Measurements from ENCODE around the gene TRIM43.
"Not testable (repeated sequence)": the region's sequence is repeated elsewhere in the genome, so short reads cannot be mapped to it uniquely, and the experiment has no call there.

TRIM43 gene

DNA sequence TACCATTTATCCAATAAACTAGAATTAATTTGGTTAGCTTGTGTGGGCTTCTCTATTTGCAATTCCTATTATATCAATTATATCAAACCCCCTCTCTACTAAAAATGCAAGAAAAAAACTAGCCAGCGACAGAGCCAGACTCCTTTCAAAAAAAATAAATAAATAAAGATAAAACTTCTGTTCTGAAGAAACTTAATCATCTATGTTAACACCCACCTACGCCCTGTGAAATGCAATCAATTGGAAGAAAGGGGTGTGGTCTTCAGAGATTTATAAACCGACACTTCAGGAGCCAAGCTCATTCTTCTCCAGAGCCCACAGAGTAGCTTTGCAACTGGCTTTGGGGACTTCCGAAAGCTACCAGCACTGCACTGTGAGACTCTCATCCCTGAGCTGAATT, at the start of gene TRIM43:
TRIM43 (plus strand) TSS at position 301 of the 400 bp plus-strand sequence. CDS start 2,023 bp downstream, outside the sequence.
- in situ Hi-C loops (cut with HindIII; ENCODE audit: low sequenced_read_pairs): not testable (repeated sequence)

GRCh38 chr2:95551055-95551568, 40.7 kb upstream of the TRIM43 start:
- in situ Hi-C loops (cut with HindIII; ENCODE audit: low sequenced_read_pairs): no loop called here

- in situ Hi-C loops (cut with HindIII; ENCODE audit: low sequenced_read_pairs): no loop called here
Observed at GRCh38 chr2:95552911-95553310, 38.9 kb upstream of the TRIM43 start.

- in situ Hi-C loops (cut with HindIII; ENCODE audit: low sequenced_read_pairs): no loop called here
Observed at GRCh38 chr2:95569170-95569569, 22.6 kb upstream of the TRIM43 start.

DNA sequence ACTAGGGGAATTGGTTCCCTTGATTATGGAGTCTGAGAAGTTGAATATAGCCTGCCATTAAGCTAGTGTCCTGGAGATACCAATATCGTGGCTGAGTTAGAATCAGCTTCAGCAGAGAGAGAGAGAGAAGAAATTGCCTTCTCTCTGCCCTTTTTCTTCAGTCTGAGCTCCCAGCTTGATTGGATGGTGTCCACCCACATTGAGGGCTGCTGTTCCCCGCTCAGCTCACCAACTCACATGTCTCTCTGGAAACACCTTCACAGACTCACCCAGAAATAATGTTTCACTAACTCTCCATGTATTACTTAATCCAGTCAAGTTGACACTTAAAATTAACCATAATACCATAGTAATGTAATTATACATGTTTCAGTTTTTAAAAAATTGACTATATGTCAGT, 17.9 kb upstream of the TRIM43 start:
- in situ Hi-C loops (cut with HindIII; ENCODE audit: low sequenced_read_pairs): no loop called here

- in situ Hi-C loops (cut with HindIII; ENCODE audit: low sequenced_read_pairs): no loop called here
Observed at GRCh38 chr2:95574506-95574905, 17.3 kb upstream of the TRIM43 start.

DNA sequence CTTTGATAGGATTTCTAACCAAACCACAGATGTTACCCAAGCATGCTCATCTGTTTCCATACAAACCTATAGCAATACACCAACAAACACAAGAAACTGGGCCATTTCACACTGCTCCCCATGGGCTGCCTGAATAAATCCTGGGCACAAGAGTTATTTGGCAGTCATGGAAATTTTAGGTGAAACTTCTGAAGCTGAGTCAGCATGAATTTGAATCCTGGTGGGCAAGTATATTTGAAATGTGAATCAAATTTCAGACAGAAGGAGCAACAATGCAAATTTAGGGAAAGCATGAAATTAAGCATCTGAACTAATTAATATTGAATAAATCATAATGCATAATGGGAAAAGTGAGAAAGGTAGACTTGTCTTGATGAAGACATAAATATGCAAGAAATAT, 15.9 kb upstream of the TRIM43 start:
- in situ Hi-C loops (cut with HindIII; ENCODE audit: low sequenced_read_pairs): no loop called here

- in situ Hi-C loops (cut with HindIII; ENCODE audit: low sequenced_read_pairs): no loop called here
Observed at GRCh38 chr2:95578539-95578938, 13.3 kb upstream of the TRIM43 start.

DNA sequence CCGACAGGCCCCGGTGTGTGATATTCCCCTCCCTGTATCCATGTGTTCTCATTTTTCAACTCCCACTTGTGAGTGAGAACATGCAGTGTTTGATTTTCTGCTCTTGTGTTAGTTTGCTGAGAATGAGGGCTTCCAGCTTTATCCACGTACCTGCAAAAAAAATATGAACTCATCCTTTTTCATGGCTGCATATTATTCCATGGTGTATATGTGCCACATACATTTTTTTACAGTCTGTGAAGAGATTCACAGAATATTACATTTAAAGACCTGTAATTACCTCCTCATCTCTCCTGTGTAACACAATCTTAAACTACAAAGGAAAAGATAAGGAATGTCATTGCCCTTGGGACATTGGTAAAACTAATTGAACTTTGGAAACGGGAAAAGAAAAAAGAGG, 8.3 kb upstream of the TRIM43 start:
- in situ Hi-C loops (cut with HindIII; ENCODE audit: low sequenced_read_pairs): not testable (repeated sequence)

GRCh38 chr2:95584321-95584720, 7.5 kb upstream of the TRIM43 start:
- in situ Hi-C loops (cut with HindIII; ENCODE audit: low sequenced_read_pairs): not testable (repeated sequence)

DNA sequence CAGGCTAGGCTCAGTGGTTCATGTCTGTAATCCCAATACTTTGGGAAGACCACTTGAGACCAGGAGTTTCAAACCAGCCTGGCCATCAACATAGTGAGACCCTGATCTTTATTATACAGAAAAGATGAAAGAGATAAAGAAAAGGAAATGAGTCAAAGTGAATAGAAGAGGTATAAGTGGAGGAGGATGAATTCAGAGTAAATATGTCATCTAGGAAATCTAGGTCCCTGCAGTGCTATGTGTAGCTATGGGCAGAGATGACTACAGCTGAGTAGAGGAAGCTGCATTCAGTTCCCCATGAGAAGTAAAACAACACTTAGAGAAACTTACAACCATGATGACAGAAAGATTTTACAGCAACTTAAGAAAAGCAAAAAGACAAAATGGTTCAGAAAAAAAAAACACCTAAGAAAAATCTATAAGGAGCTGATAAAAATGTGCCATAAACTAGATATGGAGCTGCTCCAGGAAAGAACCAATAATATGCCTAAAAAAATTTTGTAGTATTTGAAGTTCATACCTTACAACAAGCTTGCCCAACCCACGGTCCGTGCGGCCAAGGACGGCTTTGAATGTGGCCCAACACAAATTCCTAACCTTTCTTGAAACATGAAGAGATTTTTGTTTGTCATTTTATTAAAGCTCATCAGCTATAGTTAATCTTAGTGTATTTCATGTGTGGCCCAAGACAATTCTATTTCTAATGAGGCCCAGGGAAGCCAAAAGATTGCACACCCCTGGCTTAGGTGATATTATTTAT, 1.8 kb upstream of the TRIM43 start:
- in situ Hi-C loops (cut with HindIII; ENCODE audit: low sequenced_read_pairs): not testable (repeated sequence)

DNA sequence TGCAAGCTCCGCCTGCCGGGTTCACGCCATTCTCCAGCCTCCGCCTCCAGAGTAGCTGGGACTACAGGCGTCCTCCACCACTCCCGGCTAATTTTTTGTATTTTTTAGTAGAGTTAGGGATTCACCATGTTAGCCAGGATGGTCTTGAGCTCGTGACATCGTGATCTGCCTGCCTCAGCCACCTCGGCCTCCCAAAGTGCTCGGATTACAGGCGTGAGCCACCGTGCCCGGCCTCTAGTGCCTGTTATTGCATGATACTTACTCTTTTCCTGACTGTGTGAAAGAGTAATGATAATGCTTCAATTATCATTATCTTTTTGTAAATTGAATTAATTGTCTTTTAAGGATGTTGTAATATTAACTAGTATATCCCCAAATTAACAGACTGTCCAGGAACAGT, 1.2 kb downstream of the TRIM43 start:
- in situ Hi-C loops (cut with HindIII; ENCODE audit: low sequenced_read_pairs): not testable (repeated sequence)

DNA sequence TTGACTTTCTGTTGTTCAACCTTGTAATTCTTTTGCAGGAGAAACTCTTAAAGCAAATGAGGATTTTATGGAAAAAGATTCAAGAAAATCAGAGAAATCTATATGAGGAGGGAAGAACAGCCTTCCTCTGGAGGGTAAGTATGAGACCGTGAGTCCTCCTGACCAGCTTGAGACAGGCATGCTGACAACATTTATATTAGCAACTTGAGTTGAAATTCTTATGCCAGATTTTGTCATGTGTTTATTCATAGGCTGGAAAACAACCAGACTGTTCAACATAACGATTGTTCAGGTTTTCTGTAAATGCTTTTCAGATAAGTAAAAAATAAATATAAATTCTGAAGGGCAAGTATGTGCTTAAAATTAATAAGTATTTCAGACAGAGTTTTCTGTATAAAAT, 3.2 kb downstream of the TRIM43 start:
- in situ Hi-C loops (cut with HindIII; ENCODE audit: low sequenced_read_pairs): not testable (repeated sequence)

- in situ Hi-C loops (cut with HindIII; ENCODE audit: low sequenced_read_pairs): not testable (repeated sequence)
Observed at GRCh38 chr2:95601301-95601700, 9.5 kb downstream of the TRIM43 start.

GRCh38 chr2:95602146-95602545, 10.3 kb downstream of the TRIM43 start:
- in situ Hi-C loops (cut with HindIII; ENCODE audit: low sequenced_read_pairs): not testable (repeated sequence)

- in situ Hi-C loops (cut with HindIII; ENCODE audit: low sequenced_read_pairs): not testable (repeated sequence)
Observed at GRCh38 chr2:95608356-95608755, 16.6 kb downstream of the TRIM43 start.

- in situ Hi-C loops (cut with HindIII; ENCODE audit: low sequenced_read_pairs): not testable (repeated sequence)
Observed at GRCh38 chr2:95609764-95610163, 18.0 kb downstream of the TRIM43 start.

DNA sequence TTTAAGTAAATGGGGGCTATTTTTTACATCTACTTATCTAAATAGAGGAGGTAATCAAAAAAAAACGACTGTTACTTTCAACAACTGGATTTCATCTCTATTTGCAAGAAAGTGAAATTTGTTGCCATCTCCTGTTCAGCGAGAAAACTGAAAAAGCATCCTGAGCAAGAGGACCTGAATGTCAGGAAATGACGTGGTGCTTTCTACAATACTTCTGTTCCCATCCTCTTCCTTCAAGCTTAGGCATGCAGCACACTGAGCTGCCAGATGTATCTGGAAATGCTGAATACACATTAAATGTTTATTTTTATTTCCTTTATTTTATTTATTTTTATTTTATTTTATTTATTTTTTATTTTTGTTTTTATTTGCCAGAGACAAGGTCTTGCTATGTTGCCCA, 21.2 kb downstream of the TRIM43 start:
- in situ Hi-C loops (cut with HindIII; ENCODE audit: low sequenced_read_pairs): not testable (repeated sequence)

- in situ Hi-C loops (cut with HindIII; ENCODE audit: low sequenced_read_pairs): not testable (repeated sequence)
Observed at GRCh38 chr2:95622728-95623127, 30.9 kb downstream of the TRIM43 start.

DNA sequence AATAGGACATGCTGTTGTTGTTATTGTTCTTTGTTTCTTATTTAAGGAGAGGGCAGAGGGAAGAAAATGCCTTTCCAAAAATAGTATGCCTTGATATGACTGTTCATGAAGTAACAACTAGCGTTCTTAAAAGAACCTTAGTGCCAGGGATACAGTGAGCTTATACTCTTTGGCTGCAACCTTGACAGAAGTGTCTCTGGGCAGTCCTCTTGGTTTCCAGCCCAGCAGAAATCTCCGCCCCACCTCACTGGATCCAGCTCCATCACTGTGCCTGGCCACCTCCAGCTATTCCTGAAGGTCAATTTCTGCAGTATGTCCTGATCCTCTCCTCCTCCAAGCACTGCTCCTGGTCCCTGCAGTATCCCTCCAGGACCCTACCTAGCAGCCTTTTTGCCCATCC, 39.2 kb downstream of the TRIM43 start:
- in situ Hi-C loops (cut with HindIII; ENCODE audit: low sequenced_read_pairs): not testable (repeated sequence)

DNA sequence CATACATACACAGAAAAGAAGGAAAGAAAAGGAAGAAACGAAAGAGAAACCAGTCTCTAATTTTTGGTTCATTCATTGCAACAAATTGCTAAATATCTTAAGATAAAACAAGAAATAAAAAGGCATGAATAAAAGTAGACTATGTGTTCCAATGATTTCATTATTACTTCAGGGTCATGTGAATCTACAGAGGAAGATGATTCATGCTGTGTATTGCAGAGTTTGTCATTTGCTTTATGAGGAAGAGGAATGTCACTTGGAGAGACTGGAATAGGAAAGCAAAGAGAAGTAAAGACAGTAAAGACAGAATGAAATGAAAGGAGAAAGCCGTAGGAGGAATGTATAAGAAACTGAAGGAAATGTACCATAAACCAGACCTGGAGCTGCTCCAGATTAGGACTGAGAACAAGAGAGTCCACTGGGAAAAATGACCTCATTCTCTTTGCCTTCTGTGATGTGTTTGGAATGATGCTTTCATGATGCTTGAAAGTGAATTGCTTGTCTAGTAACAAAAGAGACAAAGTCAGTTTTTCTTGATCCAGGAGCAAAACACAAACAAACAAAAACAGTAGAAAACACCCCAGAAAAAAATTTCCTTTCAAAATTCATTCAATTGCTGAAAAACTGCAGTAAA, 41.9 kb downstream of the TRIM43 start:
- in situ Hi-C loops (cut with HindIII; ENCODE audit: low sequenced_read_pairs): not testable (repeated sequence)
